ENCODE data around the gene EXOC1. TPM values are rescaled to one million over a fixed set of nuclear protein-coding genes. Genes with fewer than 3 reads are reported as not detected.
"Not testable (repeated sequence)": the region's sequence is repeated elsewhere in the genome, so short reads cannot be mapped to it uniquely, and the experiment has no call there.

The EXOC1 gene
- total and polyA plus RNA-seq, 2 experiments from 2014 or later = 13.4 to 22.2 TPM

- no peak for ATAC-seq
- no peaks in the 10 kb centered on the region for H3K36me3 ChIP-seq (ENCODE audit: insufficient read depth)
- H3K4me3 ChIP-seq = no peak overlapping the region
- Mint-ChIP-seq H3K9me3 (peaks cover 25% of the 10 kb centered on the region), H3K4me3 (no peak overlapping the region), H3K27me3 (ENCODE audit: insufficient read depth, low read depth, poor library complexity) (no peaks in the 10 kb centered on the region), H3K27ac (no peak overlapping the region), H3K36me3 (ENCODE audit: low read depth) (peaks cover 10% of the 10 kb centered on the region), H3K4me1 (peaks cover 9% of the 10 kb centered on the region)
- no peak overlapping the region for H3K4me2 ChIP-seq
- TF ChIP-seq EZH2 (IDR thresholded peaks at IDR 0.05; ENCODE audit: low read depth, unreplicated experiment) (no peak), ZNF114 (CRISPR knock-in tag; IDR thresholded peaks at IDR 0.05) (no peak), EZH2phosphoT487 (IDR thresholded peaks at IDR 0.05; ENCODE audit: unreplicated experiment) (no peak), POLR2AphosphoS5 (IDR thresholded peaks at IDR 0.05; ENCODE audit: low read depth) (no peak), ZNF331 (CRISPR knock-in tag; IDR thresholded peaks at IDR 0.05; ENCODE audit: low read depth) (no peak), STAT1 (IDR thresholded peaks at IDR 0.05; ENCODE audit: unreplicated experiment) (no peak), CTCF (conservative IDR thresholded peaks at IDR 0.05; ENCODE audit: low read depth in 2 of 2) (no peak), CREB1 (CRISPR knock-in tag; IDR thresholded peaks at IDR 0.05; ENCODE audit: low read depth) (no peak)
- no peaks in the 10 kb centered on the region for H3K27me3 ChIP-seq (ENCODE audit: insufficient read depth)
- H3K27ac ChIP-seq (ENCODE audit: low read depth) = no peak overlapping the region
- no peak for DNase-seq (ENCODE audit: low spot score)
- H3K4me1 ChIP-seq (ENCODE audit: insufficient read depth) = peaks cover 3% of the 10 kb centered on the region; the same call in 1 of the 2 replicates
- no peaks in the 10 kb centered on the region for H3K79me2 ChIP-seq (replicated peaks; ENCODE audit: insufficient read depth)
- no peak overlapping the region for H2AFZ ChIP-seq
- H4K20me1 ChIP-seq (replicated peaks; ENCODE audit: insufficient read depth) = no peaks in the 10 kb centered on the region
- no peaks in the 10 kb centered on the region for H3K9me2 ChIP-seq (ENCODE audit: insufficient read depth)
- no peaks in the 10 kb centered on the region for H3F3A ChIP-seq (replicated peaks; ENCODE audit: low read depth)
Observed at GRCh38 chr4:55932511-55932910, 79.1 kb downstream of the EXOC1 start.

GRCh38 chr4:55933611-55934010 lies 80.2 kb downstream of the EXOC1 start:
- DNase-seq (ENCODE audit: low spot score) = no peak
- Histone ChIP-seq H3K9me2 (ENCODE audit: insufficient read depth) (no peaks in the 10 kb centered on the region), H3K4me2 (no peak overlapping the region), H3F3A (replicated peaks; ENCODE audit: low read depth) (no peaks in the 10 kb centered on the region), H3K4me1 (ENCODE audit: insufficient read depth) (no peaks in the 10 kb centered on the region), H3K79me2 (replicated peaks; ENCODE audit: insufficient read depth) (no peaks in the 10 kb centered on the region), H3K4me3 (no peak overlapping the region), H3K36me3 (ENCODE audit: insufficient read depth) (no peaks in the 10 kb centered on the region), H2AFZ (no peak overlapping the region), H3K27ac (ENCODE audit: low read depth) (no peak overlapping the region), H4K20me1 (replicated peaks; ENCODE audit: insufficient read depth) (no peaks in the 10 kb centered on the region), H3K27me3 (ENCODE audit: insufficient read depth) (no peaks in the 10 kb centered on the region)
- Mint-ChIP-seq H3K4me1 (peaks cover 4% of the 10 kb centered on the region), H3K9me3 (peaks cover 29% of the 10 kb centered on the region), H3K27ac (no peak overlapping the region), H3K36me3 (ENCODE audit: low read depth) (peaks cover 10% of the 10 kb centered on the region), H3K27me3 (ENCODE audit: insufficient read depth, low read depth, poor library complexity) (no peaks in the 10 kb centered on the region), H3K4me3 (no peak overlapping the region)
- no peak for ATAC-seq
- no peak for TF ChIP-seq REST (IDR thresholded peaks at IDR 0.05; ENCODE audit: unreplicated experiment)
- no peak for TF ChIP-seq JUNB (IDR thresholded peaks at IDR 0.05; ENCODE audit: unreplicated experiment)
- TF ChIP-seq STAT1 (IDR thresholded peaks at IDR 0.05; ENCODE audit: unreplicated experiment) = no peak
- TF ChIP-seq POLR2AphosphoS5 (IDR thresholded peaks at IDR 0.05; ENCODE audit: low read depth) = no peak
- TF ChIP-seq NANOG (IDR thresholded peaks at IDR 0.05; ENCODE audit: borderline replicate concordance) = no peak

GRCh38 chr4:55935907-55936306 lies 82.5 kb downstream of the EXOC1 start:
- H3K4me3 ChIP-seq; H3K27ac ChIP-seq (ENCODE audit: low read depth); H4K20me1 ChIP-seq (replicated peaks; ENCODE audit: insufficient read depth): not testable (repeated sequence)

More at GRCh38 chr4:55935907-55936306, 82.5 kb downstream of the EXOC1 start:
- not testable (repeated sequence) for H3K79me2 ChIP-seq (replicated peaks; ENCODE audit: insufficient read depth); H3K27ac Mint-ChIP-seq; H2AFZ ChIP-seq; H3K4me2 ChIP-seq; H3K4me1 ChIP-seq (ENCODE audit: insufficient read depth); H3K36me3 ChIP-seq (ENCODE audit: insufficient read depth); H3K36me3 Mint-ChIP-seq (ENCODE audit: low read depth); H3K4me3 Mint-ChIP-seq; DNase-seq (ENCODE audit: low spot score); H3K4me1 Mint-ChIP-seq; H3F3A ChIP-seq (replicated peaks; ENCODE audit: low read depth); ATAC-seq; H3K27me3 Mint-ChIP-seq (ENCODE audit: insufficient read depth, low read depth, poor library complexity); H3K27me3 ChIP-seq (ENCODE audit: insufficient read depth); H3K9me2 ChIP-seq (ENCODE audit: insufficient read depth)
- peaks cover 29% of the 10 kb centered on the region for H3K9me3 Mint-ChIP-seq
